ENCODE measurements around the gene MAOA. TPM values are rescaled to one million over a fixed set of nuclear protein-coding genes. Genes with fewer than 3 reads are reported as not detected.
A peak's percentile ranks its signal among the peaks of the same experiment; 100 is the strongest.
"Not testable (repeated sequence)": the region's sequence is repeated elsewhere in the genome, so short reads cannot be mapped to it uniquely, and the experiment has no call there.

MAOA gene
- total RNA-seq, 1 donor from 2014 or later = 149 TPM

GRCh38 chrX:43718546-43718945 lies 62.4 kb downstream of the MAOA start:
- DNase-seq = no peak

GRCh38 chrX:43718956-43719355 lies 62.9 kb downstream of the MAOA start:
- no peak for DNase-seq

- DNase-seq = no peak
Observed at GRCh38 chrX:43720082-43720481, 64.0 kb downstream of the MAOA start.

GRCh38 chrX:43720961-43721360 lies 64.9 kb downstream of the MAOA start:
- no peak for DNase-seq

- not testable (repeated sequence) for DNase-seq
Observed at GRCh38 chrX:43725227-43725626, 69.1 kb downstream of the MAOA start.

- not testable (repeated sequence) for DNase-seq
Observed at GRCh38 chrX:43727254-43727653, 71.2 kb downstream of the MAOA start.

GRCh38 chrX:43728002-43728401 lies 71.9 kb downstream of the MAOA start:
- DNase-seq = no peak

GRCh38 chrX:43728966-43729365 lies 72.9 kb downstream of the MAOA start:
- DNase-seq = no peak

- no peak for DNase-seq
Observed at GRCh38 chrX:43731086-43731485, 75.0 kb downstream of the MAOA start.

- DNase-seq = no peak
Observed at GRCh38 chrX:43733699-43734098, 77.6 kb downstream of the MAOA start.

GRCh38 chrX:43734444-43734843 lies 78.3 kb downstream of the MAOA start:
- no peak for DNase-seq

GRCh38 chrX:43735534-43735933 lies 79.4 kb downstream of the MAOA start:
- DNase-seq = no peak

GRCh38 chrX:43735957-43736356 lies 79.9 kb downstream of the MAOA start:
- no peak for DNase-seq

- DNase-seq = peak; percentile 43
Observed at GRCh38 chrX:43741843-43742573, 85.9 kb downstream of the MAOA start.

- DNase-seq = no peak
Observed at GRCh38 chrX:43743100-43743822, 87.2 kb downstream of the MAOA start.

- DNase-seq = peak; percentile 20
Observed at GRCh38 chrX:43744284-43744683, 88.2 kb downstream of the MAOA start.

GRCh38 chrX:43745938-43746721 lies 90.0 kb downstream of the MAOA start:
- no peak for DNase-seq

- DNase-seq = no peak
Observed at GRCh38 chrX:43747476-43747875, 91.4 kb downstream of the MAOA start.

GRCh38 chrX:43750248-43750676 lies 94.2 kb downstream of the MAOA start:
- peak; percentile 67 for DNase-seq

GRCh38 chrX:43753637-43754036 lies 97.5 kb downstream of the MAOA start:
- no peak for DNase-seq

- DNase-seq = no peak
Observed at GRCh38 chrX:43756076-43756475, 100.0 kb downstream of the MAOA start.

- no peak for DNase-seq
Observed at GRCh38 chrX:43758044-43758443, 101.9 kb downstream of the MAOA start.

- DNase-seq = no peak
Observed at GRCh38 chrX:43785930-43786591, 130.0 kb downstream of the MAOA start.
